Transverse colon (tissue), 4 donors: ENCODE measurements around the gene AOPEP.

Experiments used
- CTCF ChIP-seq, 5 experiments: fragments of 200-600 bp in 3 of 5; fragments of 450-650 bp in 2 of 5; sonication (generic) in 3 of 5; IDR thresholded peaks; 1 replicate in 2 of 5; 2 replicates in 3 of 5; pipeline ENCODE4 v1.5.1; 2016 to 2017; ENCODE audit warnings: antibody characterized with exemption in 5 of 5, inconsistent platforms in 3 of 5, mild to moderate bottlenecking in 2 of 5, moderate library complexity in 1 of 5
- EP300 ChIP-seq: sonication (generic); formaldehyde crosslinking; IDR thresholded peaks from one replicate; pipeline ENCODE4 v1.6.1; 2017; ENCODE audit warnings: antibody characterized with exemption, low read depth
- POLR2A ChIP-seq: fragments of 450-650 bp; IDR thresholded peaks from one replicate; pipeline ENCODE4 v1.6.1; 2016; ENCODE audit warnings: antibody characterized with exemption, mild to moderate bottlenecking, moderate library complexity
- POLR2AphosphoS5 ChIP-seq, 3 donors: sonication (generic); formaldehyde crosslinking; IDR thresholded peaks; one replicate each; pipeline ENCODE4 v1.6.1; 2016; ENCODE audit warnings: antibody characterized with exemption in 3 of 3

GRCh38 chr9:94881940-94882339 is 155.4 kb downstream of the AOPEP start:
- TF ChIP-seq POLR2A = no peak
- no peak for TF ChIP-seq POLR2AphosphoS5 (IDR thresholded peaks at IDR 0.05)
- no peak for TF ChIP-seq CTCF (IDR thresholded peaks at IDR 0.05)
- TF ChIP-seq EP300 = no peak
